NCI-H524 (cell line): ENCODE results near the gene CACNA1B.

ENCODE experiments used
- DNase-seq, 2 experiments: peaks; one replicate each; lab custom pipeline; 2025; lab: John Stamatoyannopoulos, UW

Gene CACNA1B

GRCh38 chr9:137877506-137878122, at the start of gene CACNA1B:
CACNA1B (plus strand) TSS chr9:137877782; CDS start chr9:137877934, 152 bp downstream.
- peak; percentile 39 to 75 for DNase-seq

DNA sequence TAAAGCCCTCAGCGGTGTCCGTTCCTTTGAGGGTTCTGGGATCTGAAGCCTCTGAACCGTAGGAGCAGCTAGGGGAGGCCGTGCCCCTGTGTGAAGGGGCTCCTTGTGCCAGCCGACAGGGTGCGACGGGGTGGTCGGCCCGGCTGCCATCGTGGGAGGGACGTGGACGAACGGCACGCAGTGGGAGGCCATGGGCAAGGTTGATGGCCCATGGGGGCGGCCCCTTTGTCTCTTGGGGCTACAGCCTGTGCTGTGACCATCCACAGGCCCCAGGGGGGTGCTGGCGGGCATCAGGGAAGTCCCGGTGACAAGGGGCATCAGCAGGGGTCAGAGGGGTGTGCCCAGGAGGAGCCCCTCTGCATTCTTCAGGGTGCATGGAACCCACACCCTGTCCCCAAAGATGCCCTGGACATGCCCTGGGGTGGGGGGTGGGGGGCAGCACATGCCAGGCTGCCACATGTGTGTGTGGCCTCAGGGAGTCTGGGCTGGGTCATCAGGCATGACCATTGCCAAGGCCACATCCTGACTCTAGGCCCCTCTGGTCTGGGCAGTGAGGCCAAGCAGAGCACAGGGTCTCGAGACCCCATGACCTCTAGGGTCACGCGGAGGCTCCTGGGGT, 49.6 kb upstream of the CACNA1B start:
- no peak for DNase-seq

DNA sequence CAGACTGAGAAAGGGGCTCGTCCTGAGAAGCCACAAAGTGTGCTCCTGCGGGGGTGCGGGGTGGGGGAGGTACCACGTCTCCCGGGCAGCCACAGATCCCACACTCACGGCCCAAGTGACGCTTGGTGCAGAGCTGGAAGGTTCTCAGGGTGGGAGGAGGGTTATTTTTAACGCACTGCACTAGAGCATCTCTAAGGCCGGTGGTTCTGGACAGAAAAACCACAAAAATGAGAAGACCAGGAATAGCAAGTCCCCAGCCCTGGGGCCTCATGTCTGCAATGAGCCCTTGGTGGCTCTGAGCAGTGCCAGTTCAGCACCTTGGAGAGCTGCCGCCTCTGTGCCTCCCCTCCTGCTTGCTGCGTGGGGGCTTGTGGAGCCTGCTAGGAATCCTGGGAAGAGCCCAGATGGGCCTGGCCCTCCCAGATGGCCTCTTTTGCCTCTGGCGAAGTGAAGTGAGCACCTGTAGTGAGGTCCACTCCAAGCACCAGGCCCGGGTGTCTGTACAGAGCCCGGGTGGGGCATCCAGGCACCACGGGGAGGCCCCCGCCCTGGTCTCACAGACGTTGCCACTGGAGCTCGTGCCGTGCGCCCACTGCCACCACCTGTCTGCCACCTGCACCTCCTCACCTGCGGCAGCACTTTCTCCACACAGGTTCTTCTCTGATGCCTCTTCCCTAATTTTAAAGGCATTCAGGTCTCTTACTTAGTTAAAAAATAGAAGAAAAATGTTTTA, 48.9 kb upstream of the CACNA1B start:
- peak; percentile 77 to 91 for DNase-seq

DNA sequence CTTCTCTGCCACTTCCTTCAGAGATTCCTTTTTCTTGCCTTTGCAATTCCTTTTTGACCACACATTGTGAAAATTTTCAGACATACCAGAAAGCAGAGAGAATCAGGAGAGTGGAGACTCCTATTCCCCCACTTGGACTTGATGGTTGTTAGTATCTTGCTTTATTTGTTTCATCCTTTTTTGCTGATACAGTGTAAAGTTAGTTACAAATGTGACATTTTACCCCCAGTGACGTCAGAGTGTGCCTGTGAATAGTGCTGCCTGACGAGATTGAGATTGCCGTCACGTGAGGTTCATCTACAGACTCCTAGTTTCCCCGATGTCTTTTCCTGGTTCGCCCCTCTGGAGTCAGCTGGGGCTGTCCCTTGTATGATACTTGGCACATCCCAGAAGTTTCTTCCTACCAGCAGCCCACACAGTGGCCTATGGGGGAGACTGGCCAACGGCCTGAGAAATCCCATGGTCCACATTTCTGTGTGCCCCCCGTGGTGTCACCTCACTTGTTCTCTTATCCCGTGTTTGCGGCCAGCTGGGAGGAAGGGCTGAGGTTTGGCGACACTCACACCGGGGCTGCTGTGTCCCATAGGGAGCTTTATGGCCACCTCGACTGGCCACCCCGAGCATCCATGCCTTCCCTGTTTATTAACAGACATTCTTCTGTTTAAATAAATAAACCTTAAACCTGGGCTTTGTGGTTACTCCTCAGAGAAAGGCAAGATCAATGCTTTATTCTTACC, 48.2 kb upstream of the CACNA1B start:
- DNase-seq, result no peak

DNA sequence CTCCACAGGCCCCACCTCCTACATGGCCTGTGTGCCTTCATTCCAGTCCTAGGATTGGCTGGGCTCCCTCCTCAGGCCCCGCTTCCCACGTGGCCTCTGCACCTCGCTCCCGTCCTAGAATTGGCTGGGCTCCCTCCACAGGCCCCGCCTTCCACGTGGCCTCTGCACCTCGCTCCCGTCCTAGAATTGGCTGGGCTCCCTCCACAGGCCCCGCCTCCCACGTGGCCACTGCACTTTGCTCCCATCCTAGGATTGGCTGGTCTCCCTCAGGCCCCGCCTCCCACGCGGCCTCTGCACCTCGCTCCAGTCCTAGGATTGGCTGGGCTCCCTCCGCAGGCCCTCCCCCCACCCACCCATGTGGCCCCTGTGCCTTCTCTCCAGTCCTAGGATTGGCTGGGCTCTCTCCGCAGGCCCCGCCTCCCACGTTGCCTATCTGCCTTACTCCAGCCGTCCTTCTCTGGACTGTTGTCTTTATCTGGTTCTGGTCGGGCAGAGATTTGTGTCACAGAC, 45.3 kb upstream of the CACNA1B start:
- DNase-seq, result no peak

DNA sequence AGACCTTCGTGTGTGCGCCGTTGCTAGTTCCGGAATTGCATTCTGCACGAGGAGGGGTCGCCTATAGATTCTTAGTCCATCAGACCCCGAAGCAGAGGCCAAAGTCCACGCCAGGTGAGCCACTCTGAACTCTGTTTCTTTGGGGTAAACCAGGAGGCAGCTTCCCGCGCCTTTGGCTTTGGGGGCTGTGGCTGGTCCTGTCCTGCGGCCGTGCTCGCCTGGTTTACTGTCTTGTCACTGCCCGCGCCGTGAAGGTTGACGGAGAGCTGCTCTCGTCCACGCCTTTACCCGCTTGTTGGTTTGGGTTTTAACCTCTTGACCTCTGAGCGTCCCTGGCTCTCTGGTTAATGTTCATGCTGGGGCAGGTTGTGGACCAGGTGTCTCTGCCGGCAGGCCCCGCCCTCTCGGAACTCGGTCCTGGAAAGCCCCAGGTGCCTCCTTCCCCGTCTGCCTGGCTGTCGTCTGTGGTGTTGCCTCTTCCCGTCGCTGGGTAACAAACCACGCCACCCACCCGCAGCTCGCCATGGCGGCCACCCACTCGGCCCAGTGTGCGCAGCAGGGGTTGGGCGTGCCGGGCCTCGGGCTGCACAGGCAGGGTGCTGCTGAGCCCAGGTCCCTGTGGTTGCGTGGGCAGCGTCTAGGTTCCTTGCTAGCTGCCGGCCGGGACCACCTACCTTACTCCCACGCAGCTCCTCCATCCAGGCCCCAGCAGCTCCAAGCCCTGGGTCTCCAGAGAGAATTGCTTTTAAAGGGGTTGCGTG, 44.6 kb upstream of the CACNA1B start:
- DNase-seq, result no peak

DNA sequence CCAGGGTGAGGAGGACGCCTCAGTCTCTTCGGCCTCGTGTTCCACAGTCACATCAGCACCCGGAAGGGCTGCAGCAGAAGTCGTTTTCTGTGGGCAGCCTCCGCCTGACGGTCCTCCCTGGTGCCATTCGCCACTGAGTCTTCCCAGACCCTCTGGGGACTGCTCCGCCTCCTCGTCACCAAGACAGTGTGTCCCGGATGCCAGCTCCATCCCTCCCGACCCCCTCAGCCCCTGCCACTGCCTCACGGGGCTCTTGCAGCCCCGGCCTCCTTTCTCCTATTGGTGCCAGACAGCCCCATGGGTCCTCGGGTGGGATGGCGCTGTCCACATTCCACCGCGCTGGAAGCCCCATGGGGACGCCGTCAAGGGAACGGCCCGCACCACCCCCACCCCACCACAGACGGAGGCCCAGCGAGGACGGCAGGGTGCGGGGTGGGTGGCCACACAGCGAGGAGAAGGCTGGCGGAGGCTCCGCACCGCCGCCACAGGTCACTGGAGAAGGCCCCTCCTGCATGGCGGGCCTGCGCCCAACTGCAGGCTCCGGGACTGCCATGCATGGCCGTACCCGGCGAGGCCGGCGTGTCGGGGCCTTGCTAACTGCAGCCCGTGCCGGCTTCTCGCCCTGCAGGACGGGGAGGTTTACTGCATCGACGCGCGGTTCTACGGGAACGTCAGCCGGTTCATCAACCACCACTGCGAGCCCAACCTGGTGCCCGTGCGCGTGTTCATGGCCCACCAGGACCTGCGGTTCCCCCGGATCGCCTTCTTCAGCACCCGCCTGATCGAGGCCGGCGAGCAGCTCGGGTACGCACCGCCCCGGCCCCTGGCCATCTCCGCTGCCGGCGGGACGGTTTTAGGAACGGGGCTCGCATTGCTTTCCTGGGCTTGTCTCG, 43.6 kb upstream of the CACNA1B start:
- DNase-seq, result no peak

GRCh38 chr9:137834846-137835546, 42.6 kb upstream of the CACNA1B start:
- DNase-seq, result no peak

GRCh38 chr9:137836151-137836830, 41.3 kb upstream of the CACNA1B start:
- DNase-seq, result no peak

DNA sequence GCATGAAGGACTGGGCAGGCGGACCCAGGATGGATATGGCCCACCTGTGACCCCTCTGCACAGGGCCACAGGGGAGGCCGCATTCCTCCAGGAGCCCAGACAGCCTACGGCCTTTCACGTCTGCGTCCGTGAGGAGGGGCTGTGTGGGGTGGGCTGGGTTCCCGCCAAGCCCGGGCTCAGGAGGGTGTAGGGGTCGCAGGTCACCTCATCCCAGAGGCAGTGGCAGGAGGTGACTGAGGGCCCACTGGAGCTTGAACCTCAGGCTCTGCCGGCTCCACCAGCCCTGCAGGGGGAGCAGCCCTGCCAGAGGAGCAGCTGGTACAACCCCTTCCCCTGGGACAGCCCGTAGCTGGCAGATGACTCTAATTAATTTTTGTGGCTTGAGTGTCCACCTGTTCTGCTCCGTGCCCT, 40.7 kb upstream of the CACNA1B start:
- DNase-seq, result peak; percentile 80 to 93

DNA sequence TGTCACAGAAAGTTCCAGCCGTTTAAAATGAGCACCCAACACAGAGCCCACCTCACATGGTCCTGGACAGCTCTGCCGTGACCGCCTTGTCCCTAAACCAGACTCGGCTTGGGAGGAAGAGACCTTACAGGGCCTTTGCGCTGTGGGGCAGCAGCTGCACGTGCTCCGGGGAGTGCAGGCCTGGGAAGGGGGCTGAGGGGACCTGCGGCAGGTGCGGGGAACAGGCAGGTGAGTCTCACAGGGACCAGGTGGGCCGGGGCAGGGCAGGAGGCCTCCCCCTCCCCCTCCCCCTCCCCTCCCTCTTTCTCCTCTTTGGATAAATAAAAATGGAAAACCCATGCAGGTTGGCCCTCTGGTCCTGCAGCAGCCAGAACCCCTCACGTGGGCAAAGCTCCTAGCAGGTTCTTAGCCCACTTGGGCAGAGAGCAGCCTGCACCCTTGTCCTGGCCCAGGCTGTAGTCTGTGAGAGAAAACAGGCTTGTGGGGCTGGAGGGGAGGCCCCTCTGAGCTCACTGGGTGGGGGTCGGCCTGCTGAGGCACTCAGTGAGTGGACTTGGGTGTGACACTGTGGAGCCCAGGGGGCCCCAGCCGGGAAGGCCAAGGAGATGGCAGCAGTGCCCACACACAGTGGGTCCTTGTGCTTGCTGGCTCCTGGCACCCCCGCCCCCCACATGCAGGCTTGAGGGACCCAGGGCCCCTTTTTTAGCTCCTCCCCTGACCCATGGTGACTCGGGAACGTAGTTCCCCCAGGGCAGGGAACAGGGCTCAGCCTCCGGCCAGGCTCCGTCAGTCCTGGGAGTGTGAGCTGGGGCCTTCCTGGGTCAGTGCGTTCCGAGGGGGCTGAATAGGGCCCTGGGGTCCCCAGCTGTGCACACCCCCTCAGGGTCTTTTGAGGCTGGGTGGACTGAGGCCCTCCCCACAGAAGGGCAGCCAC, 40.0 kb upstream of the CACNA1B start:
- DNase-seq, result no peak

DNA sequence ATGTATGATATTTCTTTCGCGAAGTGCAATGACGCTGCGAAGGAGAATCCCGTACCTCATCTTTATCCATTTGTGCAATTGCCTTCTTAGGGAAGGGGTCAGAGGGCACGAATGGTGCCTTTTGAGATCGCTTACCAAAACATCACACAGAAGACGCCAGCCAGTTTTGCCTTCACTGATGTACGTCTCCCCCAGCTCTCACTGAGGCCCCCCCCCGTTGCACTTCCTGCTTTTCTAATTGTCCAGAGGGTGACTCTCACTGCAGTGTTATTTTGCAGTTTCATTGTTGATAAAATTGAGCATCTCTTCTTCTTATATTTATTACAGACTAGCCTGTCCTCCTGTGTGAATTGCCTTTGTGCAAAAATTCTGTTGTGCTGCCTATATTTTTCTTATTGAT, 39.0 kb upstream of the CACNA1B start:
- no peak for DNase-seq

GRCh38 chr9:137843355-137843754, 34.2 kb upstream of the CACNA1B start:
- DNase-seq, result no peak

- DNase-seq, result no peak
Observed at GRCh38 chr9:137851516-137852267, 25.9 kb upstream of the CACNA1B start.

DNA sequence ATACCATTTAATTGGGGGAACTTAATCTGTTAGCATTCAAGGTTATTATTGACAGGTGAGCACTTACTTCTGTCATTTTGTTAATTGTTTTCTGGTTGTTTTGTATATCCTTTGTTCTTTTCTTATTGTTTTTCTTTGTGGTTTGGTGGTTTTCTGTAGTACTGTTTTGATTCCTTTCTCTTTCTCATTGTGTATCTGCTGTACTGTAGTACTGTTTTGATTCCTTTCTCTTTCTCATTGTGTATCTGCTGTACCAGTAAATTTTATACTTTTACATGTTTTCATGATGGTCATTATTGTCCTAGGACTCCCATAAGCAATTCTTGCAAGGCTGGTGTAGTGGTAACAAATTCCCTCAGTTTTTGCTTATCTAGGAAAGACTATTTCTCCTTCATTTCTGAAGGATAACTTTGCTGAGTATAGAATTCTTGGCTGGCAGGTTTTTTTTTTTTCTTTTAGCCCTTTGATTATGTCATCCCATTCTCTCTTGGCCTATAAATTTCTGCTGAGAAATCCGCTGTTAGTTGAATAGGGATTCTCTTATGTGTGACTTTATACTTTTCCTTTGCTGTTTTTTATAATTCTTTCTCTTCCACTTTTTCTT, 24.1 kb upstream of the CACNA1B start:
- no peak for DNase-seq

- DNase-seq, result no peak
Observed at GRCh38 chr9:137860361-137860760, 17.2 kb upstream of the CACNA1B start.

DNA sequence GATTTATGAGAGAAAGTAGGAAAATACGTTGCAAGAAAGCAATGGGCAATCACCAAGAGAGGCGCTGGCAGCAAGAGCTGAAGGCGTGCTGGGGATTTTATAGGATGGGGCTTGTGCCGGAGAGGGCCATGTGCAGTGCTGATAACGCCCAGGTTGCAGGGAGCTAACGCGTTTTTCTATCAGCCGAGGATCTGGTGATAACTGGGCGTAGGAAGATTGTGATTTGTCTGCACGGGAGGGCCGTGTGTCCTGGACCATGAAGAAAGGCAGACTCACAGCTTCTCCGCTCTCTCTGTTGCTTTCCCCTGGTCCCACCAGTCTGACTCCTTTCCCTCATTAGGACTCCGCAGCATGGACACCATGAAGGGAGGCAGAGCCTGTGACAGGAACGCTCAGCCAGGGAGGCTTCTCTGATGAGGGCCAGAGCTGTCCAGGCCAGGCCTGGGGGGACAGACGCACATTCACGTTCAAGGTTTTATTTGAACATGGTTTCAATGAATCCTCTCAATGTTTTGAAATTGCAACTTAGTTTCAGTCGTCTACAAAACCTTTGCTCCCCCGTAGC, 11.9 kb upstream of the CACNA1B start:
- no peak for DNase-seq
